Measurements from ENCODE around the gene PLEKHG4.

PLEKHG4 gene

GRCh38 chr16:67240506-67240905, 38.8 kb upstream of the PLEKHG4 start:
- no peak for DNase-seq
- H3K4me3 ChIP-seq (ENCODE audit: low read depth, low read length), result no peak overlapping the region
- TF ChIP-seq, protein P1, sequence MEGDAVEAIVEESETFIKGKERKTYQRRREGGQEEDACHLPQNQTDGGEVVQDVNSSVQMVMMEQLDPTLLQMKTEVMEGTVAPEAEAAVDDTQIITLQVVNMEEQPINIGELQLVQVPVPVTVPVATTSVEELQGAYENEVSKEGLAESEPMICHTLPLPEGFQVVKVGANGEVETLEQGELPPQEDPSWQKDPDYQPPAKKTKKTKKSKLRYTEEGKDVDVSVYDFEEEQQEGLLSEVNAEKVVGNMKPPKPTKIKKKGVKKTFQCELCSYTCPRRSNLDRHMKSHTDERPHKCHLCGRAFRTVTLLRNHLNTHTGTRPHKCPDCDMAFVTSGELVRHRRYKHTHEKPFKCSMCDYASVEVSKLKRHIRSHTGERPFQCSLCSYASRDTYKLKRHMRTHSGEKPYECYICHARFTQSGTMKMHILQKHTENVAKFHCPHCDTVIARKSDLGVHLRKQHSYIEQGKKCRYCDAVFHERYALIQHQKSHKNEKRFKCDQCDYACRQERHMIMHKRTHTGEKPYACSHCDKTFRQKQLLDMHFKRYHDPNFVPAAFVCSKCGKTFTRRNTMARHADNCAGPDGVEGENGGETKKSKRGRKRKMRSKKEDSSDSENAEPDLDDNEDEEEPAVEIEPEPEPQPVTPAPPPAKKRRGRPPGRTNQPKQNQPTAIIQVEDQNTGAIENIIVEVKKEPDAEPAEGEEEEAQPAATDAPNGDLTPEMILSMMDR (IDR thresholded peaks at IDR 0.05; ENCODE audit: low read depth, low read length), result no peak

DNA sequence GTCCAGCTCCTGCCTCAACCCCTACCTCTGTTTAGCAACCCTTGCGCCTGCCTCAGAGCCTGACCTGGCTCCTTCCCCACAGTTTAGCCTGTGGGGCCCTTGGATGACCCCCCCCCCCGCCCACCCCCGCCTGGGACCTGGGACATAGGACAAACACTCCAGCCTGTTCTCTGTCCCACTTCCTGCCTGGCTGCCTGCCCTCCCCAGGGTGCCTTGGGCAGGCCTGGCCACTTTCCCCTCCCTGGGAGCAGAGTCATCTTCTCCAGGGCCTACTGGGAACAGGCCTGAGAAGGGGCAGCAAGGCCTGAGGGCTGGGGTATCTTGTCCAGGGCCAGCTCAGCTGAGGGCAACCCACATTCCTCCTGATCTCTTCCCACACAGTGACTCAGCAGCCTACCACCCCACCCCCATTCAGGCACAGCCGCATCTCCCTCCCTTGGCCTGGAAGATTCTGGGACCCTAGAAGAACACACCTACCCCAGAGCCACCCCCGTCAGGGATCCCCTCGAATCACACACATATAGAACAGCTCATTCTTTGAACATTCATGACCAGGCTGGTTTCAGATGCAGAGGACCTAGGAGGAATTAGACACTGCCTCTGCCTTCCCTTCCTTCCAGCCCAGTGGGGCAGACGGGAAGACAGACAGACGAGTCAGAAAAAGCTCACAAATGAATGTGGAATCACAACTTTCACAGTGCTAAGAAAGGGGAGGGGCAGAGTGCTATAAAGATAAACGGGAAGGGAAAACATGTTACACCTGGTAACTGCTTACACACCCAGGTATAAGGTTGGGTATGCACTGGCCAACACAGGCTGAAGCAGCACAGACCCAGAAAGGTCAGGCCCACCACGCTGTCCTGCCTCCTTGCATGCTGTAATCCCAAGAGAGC, 38.1 kb upstream of the PLEKHG4 start:
- Histone ChIP-seq H3K36me3 (peaks cover 11% of the 10 kb centered on the region), H3K27ac (no peak overlapping the region), H3K9me3 (ENCODE audit: severe bottlenecking) (no peaks in the 10 kb centered on the region), H3K4me3 (ENCODE audit: low read depth, low read length) (no peak overlapping the region), H3K27me3 (ENCODE audit: insufficient read depth, low read depth, severe bottlenecking) (no peaks in the 10 kb centered on the region)
- no peak for DNase-seq
- TF ChIP-seq, protein P1 (IDR thresholded peaks at IDR 0.05; ENCODE audit: low read depth, low read length), result no peak

More at GRCh38 chr16:67240506-67240905, 38.8 kb upstream of the PLEKHG4 start:
- H3K27ac ChIP-seq, result no peak overlapping the region
- H3K27me3 ChIP-seq (ENCODE audit: insufficient read depth, low read depth, severe bottlenecking), result no peaks in the 10 kb centered on the region
- no peaks in the 10 kb centered on the region for H3K9me3 ChIP-seq (ENCODE audit: severe bottlenecking)
- H3K36me3 ChIP-seq, result peaks cover 15% of the 10 kb centered on the region

DNA sequence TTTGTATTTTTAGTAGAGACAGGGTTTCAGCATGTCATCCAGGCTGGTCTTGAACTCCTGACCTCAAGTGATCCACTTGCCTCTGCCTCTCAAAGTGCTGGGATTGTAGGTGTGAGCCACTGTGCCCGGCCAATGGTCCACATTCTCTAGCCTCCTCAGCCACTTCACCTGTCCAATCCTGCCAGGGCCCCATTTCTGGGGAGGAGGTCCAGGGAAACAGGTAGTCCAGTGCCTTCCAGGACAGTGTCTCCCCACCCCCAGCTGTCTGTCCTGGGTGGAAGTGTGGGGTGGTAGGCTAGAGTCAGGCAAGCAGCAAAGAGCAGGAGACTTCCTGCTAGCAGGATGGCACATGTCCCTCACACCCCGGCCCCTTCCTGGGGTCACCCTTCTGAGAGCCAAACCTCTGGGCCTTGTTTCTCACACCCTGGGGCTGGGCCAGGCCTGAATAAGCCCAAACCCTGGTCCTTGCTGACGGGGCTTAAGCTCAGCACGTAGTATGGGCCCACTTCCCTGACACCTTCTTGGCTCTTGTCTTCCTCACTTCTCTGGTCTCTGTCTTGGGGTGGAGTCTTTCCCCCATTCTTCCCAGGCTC, 37.1 kb upstream of the PLEKHG4 start:
- TF ChIP-seq, protein P1 (IDR thresholded peaks at IDR 0.05; ENCODE audit: low read depth, low read length), result no peak
- H3K27me3 ChIP-seq (ENCODE audit: insufficient read depth, low read depth, severe bottlenecking), result no peaks in the 10 kb centered on the region
- H3K9me3 ChIP-seq (ENCODE audit: severe bottlenecking), result no peaks in the 10 kb centered on the region
- H3K4me3 ChIP-seq (ENCODE audit: low read depth, low read length), result no peak overlapping the region
- H3K27ac ChIP-seq, result no peak overlapping the region
- no peak for DNase-seq
- peaks cover 4% of the 10 kb centered on the region for H3K36me3 ChIP-seq

- TF ChIP-seq, protein P1 (IDR thresholded peaks at IDR 0.05; ENCODE audit: low read depth, low read length), result no peak
- Histone ChIP-seq H3K27me3 (ENCODE audit: insufficient read depth, low read depth, severe bottlenecking) (no peaks in the 10 kb centered on the region), H3K36me3 (no peaks in the 10 kb centered on the region; the same call in 1 of the 2 replicates), H3K27ac (no peak overlapping the region), H3K4me3 (ENCODE audit: low read depth, low read length) (no peak overlapping the region), H3K9me3 (ENCODE audit: severe bottlenecking) (no peaks in the 10 kb centered on the region)
- DNase-seq, result no peak
Measured at GRCh38 chr16:67243481-67243880, 35.9 kb upstream of the PLEKHG4 start.

DNA sequence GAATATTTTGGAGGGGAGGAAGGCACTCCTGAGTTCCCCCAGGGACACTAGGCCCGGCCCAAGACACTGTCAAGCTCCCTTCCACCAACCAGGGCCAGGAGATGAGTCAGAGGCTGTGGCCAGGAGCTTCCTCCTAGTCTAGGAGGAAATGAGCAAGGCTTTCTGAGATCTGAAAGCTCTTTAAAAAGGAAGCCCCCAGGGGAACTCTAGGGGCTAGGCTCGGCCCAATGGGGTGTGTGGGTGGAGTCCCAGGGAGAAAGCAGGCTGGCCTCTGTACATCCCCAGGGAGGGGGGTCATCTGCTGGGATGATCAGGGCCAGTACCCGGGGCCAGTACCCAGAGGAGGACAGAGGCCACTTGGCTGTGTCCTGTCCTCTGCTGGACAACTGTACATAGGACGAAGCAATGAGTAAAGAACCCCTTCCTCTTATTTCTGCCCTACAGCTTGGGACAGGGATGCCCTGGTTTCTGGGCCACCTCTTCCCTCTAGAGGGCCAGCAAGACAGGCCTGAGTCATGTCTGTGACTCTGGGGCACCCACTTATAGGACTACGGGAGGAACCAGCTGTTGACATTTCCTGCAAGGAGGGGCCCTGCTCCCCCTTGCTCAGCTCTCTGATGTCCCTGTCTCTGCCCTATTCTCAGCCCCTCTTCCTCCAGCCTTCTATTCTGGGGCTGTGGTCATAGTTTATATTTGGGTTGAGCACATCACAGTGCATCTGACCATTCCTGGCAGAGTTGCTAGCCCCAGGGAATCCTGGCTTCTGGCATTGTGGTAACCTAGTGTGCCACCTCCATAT, 34.7 kb upstream of the PLEKHG4 start:
- H3K27me3 ChIP-seq (ENCODE audit: insufficient read depth, low read depth, severe bottlenecking), result peaks cover 3% of the 10 kb centered on the region
- no peaks in the 10 kb centered on the region for H3K9me3 ChIP-seq (ENCODE audit: severe bottlenecking)
- H3K4me3 ChIP-seq (ENCODE audit: low read depth, low read length), result peak overlapping the region; percentile 77
- DNase-seq, result no peak
- H3K36me3 ChIP-seq, result no peaks in the 10 kb centered on the region
- TF ChIP-seq, protein P1 (IDR thresholded peaks at IDR 0.05; ENCODE audit: low read depth, low read length), result no peak
- peak overlapping the region; percentile 62 for H3K27ac ChIP-seq

Measured in WERI-Rb-1 (cell line).